GM12878 (cell line): ENCODE data around the gene KIF25. TPM values are rescaled to one million over a fixed set of nuclear protein-coding genes. Genes with fewer than 3 reads are reported as not detected.

Experiments
- ATAC-seq: fragments of 200-7000 bp; cut with Tn5 transposase; 3 replicates; pipeline ENCODE4 v1.9.1; 2020; ENCODE audit warnings: mild to moderate bottlenecking, moderate library complexity
- BruUV-seq: library from RNA; stranded (reverse); fragments of 400-500 nt; replicated peaks from 2 replicates; lab custom pipeline; 2021; lab: Mats Ljungman, UMichigan
- CTCF ChIA-PET: fragments of 300-600 bp; sonication (Branson Sonifier 250); formaldehyde crosslinking; extraction: SDS; loops from one replicate; lab custom pipeline; 2021; ENCODE audit warnings: inconsistent platforms; lab: Yijun Ruan, JAX
- POLR2A ChIA-PET: fragments of 350-600 bp; formaldehyde crosslinking; extraction: SDS; loops from one replicate; lab custom pipeline; 2021; ENCODE audit warnings: inconsistent platforms; lab: Charles Lee
- RAD21 ChIA-PET: fragments of 300-600 bp; sonication (Branson Sonifier 250); formaldehyde crosslinking; loops from one replicate; lab custom pipeline; 2023; ENCODE audit warnings: antibody characterized with exemption; ENCODE audit not compliant: unreplicated experiment; lab: Charles Lee
- SMC1A ChIA-PET: fragments of 300-600 bp; sonication (Branson Sonifier 250); formaldehyde crosslinking; loops from one replicate; lab custom pipeline; 2023; ENCODE audit not compliant: unreplicated experiment, uncharacterized antibody; lab: Charles Lee
- DNase-seq: peaks from one replicate; pipeline ENCODE4 v3.0.0-alpha.2; 2011; ENCODE audit warnings: low read depth, low spot score
- FAIRE-seq: peaks from 3 replicates; lab custom pipeline; 2011; peaks lifted over from hg19 to GRCh38; lab: Jason Lieb, UNC
- H2AFZ ChIP-seq: 2 replicates; pipeline ENCODE4 v1.6.0; 2011; ENCODE audit warnings: low read depth, low read length, control low read depth; ENCODE audit not compliant: control insufficient read depth
- H3K27ac ChIP-seq: 2 replicates; pipeline ENCODE4 v1.5.1; 2011; ENCODE audit warnings: control low read depth; ENCODE audit not compliant: control insufficient read depth, insufficient read depth
- H3K27me3 ChIP-seq, 2 experiments: replicated peaks in 1 of 2; 2 replicates each; pipeline versions ENCODE4 v1.6.0 to v1.6.1; 2011; ENCODE audit warnings: low read length in 1 of 2; ENCODE audit not compliant: control insufficient read depth in 2 of 2, insufficient read depth in 2 of 2
- H3K36me3 ChIP-seq, 2 experiments: 2 replicates each; pipeline ENCODE4 v1.5.1; 2011; ENCODE audit warnings: low read length in 1 of 2; ENCODE audit not compliant: control insufficient read depth in 2 of 2, insufficient read depth in 2 of 2
- H3K4me1 ChIP-seq: 2 replicates; pipeline ENCODE4 v1.6.1; 2011; ENCODE audit warnings: mild to moderate bottlenecking, low read length, moderate library complexity, mixed read lengths; ENCODE audit not compliant: control insufficient read depth, insufficient read depth
- H3K4me2 ChIP-seq: 2 replicates; pipeline ENCODE4 v1.6.0; 2011; ENCODE audit warnings: control low read depth; ENCODE audit not compliant: control insufficient read depth, insufficient read depth
- H3K4me3 ChIP-seq: fragments of 200-600 bp; sonication (generic); 2 replicates; pipeline ENCODE4 v1.5.1; 2016
- H3K79me2 ChIP-seq: 2 replicates; pipeline ENCODE4 v1.6.0; 2011; ENCODE audit warnings: low read length; ENCODE audit not compliant: control insufficient read depth, insufficient read depth
- H3K9ac ChIP-seq: 2 replicates; pipeline ENCODE4 v1.8.0; 2011; ENCODE audit warnings: low read length, control low read depth, mixed read lengths; ENCODE audit not compliant: control insufficient read depth, insufficient read depth
- H3K9me3 ChIP-seq: replicated peaks from 3 replicates; pipeline ENCODE4 v1.5.1; 2011; ENCODE audit warnings: mild to moderate bottlenecking, low read length; ENCODE audit not compliant: control insufficient read depth, insufficient read depth
- H4K20me1 ChIP-seq: 2 replicates; pipeline ENCODE4 v1.6.0; 2011; ENCODE audit not compliant: control insufficient read depth, insufficient read depth
- BRCA1 ChIP-seq: IDR thresholded peaks from 2 replicates; pipeline ENCODE4 v1.6.1; 2011; ENCODE audit warnings: low read depth, low read length, improper control_type of control experiment
- CUX1 ChIP-seq: IDR thresholded peaks from 2 replicates; pipeline ENCODE4 v1.6.1; 2012; ENCODE audit warnings: improper control_type of control experiment, low read depth, low read length; ENCODE audit not compliant: insufficient replicate concordance
- E2F4 ChIP-seq: IDR thresholded peaks from 2 replicates; pipeline ENCODE4 v1.6.1; 2012; ENCODE audit warnings: low read depth, low read length, improper control_type of control experiment
- ETV6 ChIP-seq, 2 experiments: fragments of 450-650 bp in 1 of 2; IDR thresholded peaks in 1 of 2; conservative IDR thresholded peaks in 1 of 2; 2 replicates each; pipeline ENCODE4 v1.6.1; 2014; ENCODE audit warnings: antibody characterized with exemption in 1 of 2, borderline replicate concordance in 1 of 2, low read depth in 1 of 2, mild to moderate bottlenecking in 1 of 2, moderate library complexity in 1 of 2
- NFYB ChIP-seq: IDR thresholded peaks from 2 replicates; pipeline ENCODE4 v1.6.1; 2011; ENCODE audit warnings: low read depth, mild to moderate bottlenecking, low read length, improper control_type of control experiment, moderate library complexity; ENCODE audit not compliant: insufficient read depth
- RAD51 ChIP-seq: fragments of 450-650 bp; IDR thresholded peaks from 2 replicates; pipeline ENCODE4 v1.6.1; 2016; ENCODE audit warnings: moderate library complexity, mild to moderate bottlenecking, inconsistent platforms
- RB1 ChIP-seq: fragments of 450-650 bp; formaldehyde crosslinking; IDR thresholded peaks from 2 replicates; pipeline ENCODE4 v1.6.1; 2017; ENCODE audit warnings: mild to moderate bottlenecking, borderline replicate concordance
- ZNF24 ChIP-seq: fragments of 450-650 bp; IDR thresholded peaks from 2 replicates; pipeline ENCODE4 v1.6.1; 2017; ENCODE audit warnings: antibody characterized with exemption, mild to moderate bottlenecking
- whole genome bisulfite sequencing: methylation state at CpG from one replicate; pipeline ENCODE4 v1.1.6; 2016; ENCODE audit warnings: low lambda C conversion rate; ENCODE audit not compliant: insufficient replicate concordance, insufficient coverage; ENCODE audit errors: missing lambda C conversion rate; 5-methylcytosine and 5-hydroxymethylcytosine counted together
- in situ Hi-C: fragments of 300-500 bp; cut with MboI; formaldehyde crosslinking; loops from 9 replicates; pipeline ENCODE4 v1.14.3; 2018; ENCODE audit warnings: mixed read lengths
- intact Hi-C: fragments of 100-400 bp; cut with micrococcal nuclease; formaldehyde crosslinking; loops from one replicate; pipeline ENCODE4 v1.14.2; 2022; ENCODE audit not compliant: unreplicated experiment
- polyA plus RNA-seq, 11 experiments: library from polyadenylated mRNA; depleted of rRNA in 4 of 11; unstranded in 6 of 11; stranded (reverse) in 5 of 11; fragments of >200 nt; fragmentation: Nextera tagmentation in 4 of 11; fragmentation: Illumina TruSeq in 1 of 11; extraction: Ambion mirVana in 4 of 11; extraction: Trizol in 1 of 11; gene quantifications; 1 replicate in 1 of 11; 2 replicates in 10 of 11; pipeline versions ENCODE4 v1.2.1 to v1.2.3, GENCODE V29; 2011 to 2016; ENCODE audit warnings: inconsistent platforms in 2 of 11, missing spikeins in 2 of 11, low read depth in 1 of 11
- total RNA-seq, 4 experiments: library from RNA; depleted of rRNA in 3 of 4; stranded (reverse); fragments of >200 nt in 3 of 4; fragmentation: Illumina TruSeq in 1 of 4; extraction: Trizol in 1 of 4; gene quantifications; 2 replicates each; pipeline versions ENCODE4 v1.2.1 to v1.2.3, GENCODE V29; 2013 to 2021
- TF ChIP-seq, protein P1 (sequence below): fragments of 150-350 bp; IDR thresholded peaks from 2 replicates; pipeline ENCODE4 v1.6.1; 2014; ENCODE audit warnings: mild to moderate bottlenecking, low read depth, low read length

Gene KIF25
- total and polyA plus RNA-seq, 10 of the 15 experiments (the other 5 are each of a cell fraction or from before 2014, with no cell fraction given) = not detected

GRCh38 chr6:168043848-168044415 lies 46.5 kb downstream of the KIF25 start:
- SMC1A ChIA-PET = no interaction called here
- WGBS = 40% methylated on average over 15 of the region's 21 CpGs
- Histone ChIP-seq H3K9ac (no peak overlapping the region), H3K4me2 (no peak overlapping the region), H3K79me2 (no peaks in the 10 kb centered on the region), H3K27me3 (no peaks in the 10 kb centered on the region), H3K4me3 (no peak overlapping the region), H3K27ac (no peak overlapping the region), H3K9me3 (no peaks in the 10 kb centered on the region; the same call in 2 of the 3 replicates), H3K36me3 (no peaks in the 10 kb centered on the region), H3K4me1 (no peaks in the 10 kb centered on the region), H2AFZ (no peak overlapping the region), H4K20me1 (no peaks in the 10 kb centered on the region)
- no TSS peak for BruUV-seq
- intact Hi-C loops (no loop called here), in situ Hi-C loops (no loop called here)
- POLR2A ChIA-PET = no interaction called here
- DNase-seq = no peak
- TF ChIP-seq ZNF24 (no peak), ETV6 (conservative IDR thresholded peaks at IDR 0.05 in 1 of 2, IDR thresholded peaks at IDR 0.05 in 1 of 2; ENCODE audit: borderline replicate concordance in 1 of 2, low read depth in 1 of 2) (no peak), RB1 (no peak), NFYB (no peak), BRCA1 (no peak), RAD51 (no peak), CUX1 (no peak), E2F4 (no peak)
- TF ChIP-seq, protein P1, sequence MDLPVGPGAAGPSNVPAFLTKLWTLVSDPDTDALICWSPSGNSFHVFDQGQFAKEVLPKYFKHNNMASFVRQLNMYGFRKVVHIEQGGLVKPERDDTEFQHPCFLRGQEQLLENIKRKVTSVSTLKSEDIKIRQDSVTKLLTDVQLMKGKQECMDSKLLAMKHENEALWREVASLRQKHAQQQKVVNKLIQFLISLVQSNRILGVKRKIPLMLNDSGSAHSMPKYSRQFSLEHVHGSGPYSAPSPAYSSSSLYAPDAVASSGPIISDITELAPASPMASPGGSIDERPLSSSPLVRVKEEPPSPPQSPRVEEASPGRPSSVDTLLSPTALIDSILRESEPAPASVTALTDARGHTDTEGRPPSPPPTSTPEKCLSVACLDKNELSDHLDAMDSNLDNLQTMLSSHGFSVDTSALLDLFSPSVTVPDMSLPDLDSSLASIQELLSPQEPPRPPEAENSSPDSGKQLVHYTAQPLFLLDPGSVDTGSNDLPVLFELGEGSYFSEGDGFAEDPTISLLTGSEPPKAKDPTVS = no peak
- RAD21 ChIA-PET = no interaction called here
- no peak for ATAC-seq
- CTCF ChIA-PET = no interaction called here
- no peak for FAIRE-seq
